Panc1 (cell line): Measurements from ENCODE around the gene THAP4.

ENCODE experiments used
- POLR2AphosphoS5 ChIP-seq: IDR thresholded peaks from 2 replicates; pipeline ENCODE4 v1.6.1; 2012; ENCODE audit warnings: mild to moderate bottlenecking, low read depth, low read length, moderate library complexity
- REST ChIP-seq, 2 experiments: IDR thresholded peaks; 2 replicates each; pipeline ENCODE4 v1.6.1; 2011 to 2012; ENCODE audit warnings: low read depth in 2 of 2, control low read depth in 1 of 2, low read length in 1 of 2, mild to moderate bottlenecking in 1 of 2, moderate library complexity in 1 of 2; ENCODE audit not compliant: insufficient read depth in 1 of 2
- SIN3A ChIP-seq: IDR thresholded peaks from 2 replicates; pipeline ENCODE4 v1.6.1; 2012; ENCODE audit warnings: low read depth, mild to moderate bottlenecking, low read length, moderate library complexity, borderline replicate concordance; ENCODE audit not compliant: insufficient read depth
- TF ChIP-seq, protein P1 (sequence below): fragments of 450-650 bp; IDR thresholded peaks from 2 replicates; pipeline ENCODE4 v1.5.1; 2017; ENCODE audit warnings: mild to moderate bottlenecking

GRCh38 chr2:241637018-241637794 lies at the start of gene THAP4, which contains the start of gene ATG4B:
- TF ChIP-seq, protein P1, sequence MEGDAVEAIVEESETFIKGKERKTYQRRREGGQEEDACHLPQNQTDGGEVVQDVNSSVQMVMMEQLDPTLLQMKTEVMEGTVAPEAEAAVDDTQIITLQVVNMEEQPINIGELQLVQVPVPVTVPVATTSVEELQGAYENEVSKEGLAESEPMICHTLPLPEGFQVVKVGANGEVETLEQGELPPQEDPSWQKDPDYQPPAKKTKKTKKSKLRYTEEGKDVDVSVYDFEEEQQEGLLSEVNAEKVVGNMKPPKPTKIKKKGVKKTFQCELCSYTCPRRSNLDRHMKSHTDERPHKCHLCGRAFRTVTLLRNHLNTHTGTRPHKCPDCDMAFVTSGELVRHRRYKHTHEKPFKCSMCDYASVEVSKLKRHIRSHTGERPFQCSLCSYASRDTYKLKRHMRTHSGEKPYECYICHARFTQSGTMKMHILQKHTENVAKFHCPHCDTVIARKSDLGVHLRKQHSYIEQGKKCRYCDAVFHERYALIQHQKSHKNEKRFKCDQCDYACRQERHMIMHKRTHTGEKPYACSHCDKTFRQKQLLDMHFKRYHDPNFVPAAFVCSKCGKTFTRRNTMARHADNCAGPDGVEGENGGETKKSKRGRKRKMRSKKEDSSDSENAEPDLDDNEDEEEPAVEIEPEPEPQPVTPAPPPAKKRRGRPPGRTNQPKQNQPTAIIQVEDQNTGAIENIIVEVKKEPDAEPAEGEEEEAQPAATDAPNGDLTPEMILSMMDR = no peak
- TF ChIP-seq POLR2AphosphoS5 = peak; percentile 82
- TF ChIP-seq SIN3A = peak; percentile 82; the same call in 1 of the 2 replicates
- peak in 1 of 2 experiments; percentile 51; a peak in 1 of 4 replicates for TF ChIP-seq REST (IDR thresholded peaks at IDR 0.05; ENCODE audit: insufficient read depth in 1 of 2, low read depth in 2 of 2, low read length in 1 of 2)
